IMR-90 (cell line): Measurements from ENCODE around the gene PSMD4. TPM values are rescaled to one million over a fixed set of nuclear protein-coding genes. Genes with fewer than 3 reads are reported as not detected.

ENCODE experiments used
- ATAC-seq: fragments of 200-7000 bp; cut with Tn5 transposase; 2 replicates; pipeline ENCODE4 v1.9.1; 2020; ENCODE audit warnings: low read depth, mild to moderate bottlenecking, moderate library complexity
- BruUV-seq: library from RNA; stranded (reverse); fragments of 400-500 nt; replicated peaks from 2 replicates; lab custom pipeline; 2021; lab: Mats Ljungman, UMichigan
- CTCF ChIA-PET: fragments of 300-600 bp; formaldehyde crosslinking; extraction: SDS; loops from one replicate; lab custom pipeline; 2021; ENCODE audit warnings: antibody characterized with exemption; lab: Yijun Ruan, JAX
- POLR2A ChIA-PET: fragments of 300-600 bp; sonication (Branson Sonifier 250); formaldehyde crosslinking; loops from one replicate; lab custom pipeline; 2022; ENCODE audit warnings: antibody characterized with exemption; ENCODE audit not compliant: unreplicated experiment; lab: Charles Lee
- DNase-seq: peaks from one replicate; pipeline ENCODE4 v3.0.0; 2013
- H2AFZ ChIP-seq: replicated peaks from 2 replicates; pipeline ENCODE3; 2013; ENCODE audit warnings: low read length, mild to moderate bottlenecking; ENCODE audit not compliant: poor library complexity
- H2AK5ac ChIP-seq: 2 replicates; pipeline ENCODE4 v1.6.1; 2013; ENCODE audit warnings: low read depth, low read length, inconsistent platforms
- H2AK9ac ChIP-seq: replicated peaks from 2 replicates; pipeline ENCODE3; 2013; ENCODE audit warnings: mild to moderate bottlenecking, low read depth, low read length, moderate library complexity; ENCODE audit not compliant: poor library complexity
- H2BK120ac ChIP-seq: 2 replicates; pipeline ENCODE4 v1.6.1; 2013; ENCODE audit warnings: low read depth, low read length, inconsistent platforms
- H2BK15ac ChIP-seq: 3 replicates; pipeline ENCODE4 v1.6.1; 2013; ENCODE audit warnings: low read depth, low read length, inconsistent platforms
- H2BK20ac ChIP-seq: 2 replicates; pipeline ENCODE4 v1.6.1; 2013; ENCODE audit warnings: low read depth, mild to moderate bottlenecking, inconsistent platforms, low read length, moderate library complexity
- H2BK5ac ChIP-seq: 2 replicates; pipeline ENCODE4 v1.6.1; 2013; ENCODE audit warnings: mild to moderate bottlenecking, low read depth, low read length, inconsistent platforms; ENCODE audit not compliant: poor library complexity, severe bottlenecking
- H3K14ac ChIP-seq: replicated peaks from 2 replicates; pipeline ENCODE4 v1.6.1; 2013; ENCODE audit warnings: low read depth, low read length, inconsistent platforms
- H3K18ac ChIP-seq: 2 replicates; pipeline ENCODE4 v1.6.1; 2013; ENCODE audit warnings: low read depth, low read length, control low read depth
- H3K23ac ChIP-seq: 2 replicates; pipeline ENCODE4 v1.6.1; 2013; ENCODE audit warnings: low read depth, low read length, inconsistent platforms
- H3K27ac ChIP-seq: 2 replicates; pipeline ENCODE4 v1.5.1; 2013; ENCODE audit warnings: mild to moderate bottlenecking, control low read depth, low read length; ENCODE audit not compliant: insufficient read depth
- H3K27me3 ChIP-seq: 2 replicates; pipeline ENCODE4 v1.6.1; 2013; ENCODE audit warnings: low read length; ENCODE audit not compliant: control insufficient read depth, insufficient read depth
- H3K36me3 ChIP-seq: 2 replicates; pipeline ENCODE4 v1.6.1; 2013; ENCODE audit warnings: low read length, mixed read lengths; ENCODE audit not compliant: control insufficient read depth, insufficient read depth
- H3K4ac ChIP-seq: 2 replicates; pipeline ENCODE4 v1.6.1; 2013; ENCODE audit warnings: low read depth, low read length, inconsistent platforms
- H3K4me1 ChIP-seq: 2 replicates; pipeline ENCODE4 v1.6.1; 2013; ENCODE audit warnings: low read length, mixed read lengths; ENCODE audit not compliant: control insufficient read depth, insufficient read depth
- H3K4me2 ChIP-seq: 2 replicates; pipeline ENCODE4 v1.6.1; 2013; ENCODE audit warnings: low read depth, mild to moderate bottlenecking, control low read depth, low read length, moderate library complexity
- H3K4me3 ChIP-seq: 2 replicates; pipeline ENCODE4 v1.5.1; 2013; ENCODE audit warnings: low read depth, mild to moderate bottlenecking, control low read depth, low read length, moderate library complexity; ENCODE audit not compliant: insufficient read depth
- H3K56ac ChIP-seq: 2 replicates; pipeline ENCODE4 v1.6.1; 2013; ENCODE audit warnings: low read length, inconsistent platforms; ENCODE audit not compliant: insufficient read depth; ENCODE audit errors: extremely low read depth
- H3K79me1 ChIP-seq, 2 experiments: 2 replicates each; pipeline ENCODE4 v1.6.1; 2013; ENCODE audit warnings: low read length in 2 of 2, inconsistent platforms in 1 of 2, low read depth in 1 of 2
- H3K9ac ChIP-seq: 2 replicates; pipeline ENCODE4 v1.6.1; 2013; ENCODE audit warnings: low read depth, low read length, control low read depth
- H3K9me1 ChIP-seq: 2 replicates; pipeline ENCODE4 v1.6.1; 2013; ENCODE audit warnings: low read length, inconsistent platforms; ENCODE audit not compliant: insufficient read depth
- H3K9me3 ChIP-seq: 2 replicates; pipeline ENCODE4 v1.6.1; 2013; ENCODE audit warnings: low read length; ENCODE audit not compliant: control insufficient read depth, insufficient read depth
- H4K20me1 ChIP-seq: 2 replicates; pipeline ENCODE4 v1.6.1; 2013; ENCODE audit warnings: low read length, inconsistent platforms; ENCODE audit not compliant: insufficient read depth
- H4K5ac ChIP-seq: 2 replicates; pipeline ENCODE4 v1.6.1; 2013; ENCODE audit warnings: mild to moderate bottlenecking, low read depth, low read length, control low read depth
- H4K8ac ChIP-seq, 2 experiments: 2 replicates each; pipeline ENCODE4 v1.6.1; 2013; ENCODE audit warnings: low read depth in 2 of 2, low read length in 2 of 2, control low read depth in 1 of 2, inconsistent platforms in 1 of 2
- H4K91ac ChIP-seq: 2 replicates; pipeline ENCODE4 v1.6.1; 2013; ENCODE audit warnings: low read depth, low read length, inconsistent platforms; ENCODE audit not compliant: insufficient read depth
- BHLHE40 ChIP-seq: fragments of 150-350 bp; IDR thresholded peaks from 2 replicates; pipeline ENCODE4 v1.6.1; 2016; ENCODE audit warnings: mild to moderate bottlenecking, low read depth, low read length
- CEBPB ChIP-seq: IDR thresholded peaks from 2 replicates; pipeline ENCODE4 v1.6.1; 2012; ENCODE audit warnings: low read depth, low read length, improper control_type of control experiment
- CHD1 ChIP-seq: IDR thresholded peaks from 2 replicates; pipeline ENCODE4 v1.6.1; 2012; ENCODE audit warnings: low read depth, low read length, improper control_type of control experiment
- MAZ ChIP-seq: IDR thresholded peaks from 2 replicates; pipeline ENCODE4 v1.6.1; 2012; ENCODE audit warnings: low read depth, mild to moderate bottlenecking, low read length, improper control_type of control experiment, moderate library complexity, borderline replicate concordance
- MXI1 ChIP-seq: IDR thresholded peaks from 2 replicates; pipeline ENCODE4 v1.6.1; 2012; ENCODE audit warnings: low read depth, mild to moderate bottlenecking, low read length, moderate library complexity, borderline replicate concordance
- RCOR1 ChIP-seq: IDR thresholded peaks from 2 replicates; pipeline ENCODE4 v1.6.1; 2012; ENCODE audit warnings: mild to moderate bottlenecking, low read length, improper control_type of control experiment; ENCODE audit not compliant: insufficient replicate concordance
- SMC3 ChIP-seq: fragments of 150-350 bp; IDR thresholded peaks from 2 replicates; pipeline ENCODE4 v1.6.1; 2016; ENCODE audit warnings: low read depth, mild to moderate bottlenecking, antibody characterized with exemption, low read length, moderate library complexity
- WGBS, 2 experiments: methylation state at CpG; one replicate each; pipeline versions ENCODE4 v1.1.5 to v1.1.7; 2013; ENCODE audit warnings: missing lambda C conversion rate in 2 of 2; ENCODE audit not compliant: insufficient read length in 1 of 2; ENCODE audit errors: extremely low coverage in 2 of 2; 5-methylcytosine and 5-hydroxymethylcytosine counted together
- dilution Hi-C: fragments of 300-500 bp; cut with HindIII; formaldehyde crosslinking; loops from one replicate; pipeline ENCODE4 v1.14.3; 2018; ENCODE audit warnings: low sequenced_read_pairs; ENCODE audit not compliant: unreplicated experiment
- in situ Hi-C: fragments of 300-500 bp; cut with MboI; formaldehyde crosslinking; loops from 3 replicates; pipeline ENCODE4 v1.14.3; 2019; ENCODE audit warnings: low sequenced_read_pairs, inconsistent platforms, mixed read lengths
- intact Hi-C: fragments of 100-400 bp; cut with micrococcal nuclease; formaldehyde crosslinking; loops from 2 replicates; pipeline ENCODE4 v1.10.0; 2022
- polyA plus RNA-seq, 3 experiments: library from polyadenylated mRNA; depleted of rRNA; stranded (reverse); fragments of >200 nt; gene quantifications; 2 replicates each; pipeline ENCODE4 v1.2.3, GENCODE V29; 2012; ENCODE audit warnings: low replicate concordance in 1 of 3
- total RNA-seq: library from RNA; depleted of rRNA; stranded (reverse); fragments of >200 nt; gene quantifications from 2 replicates; pipeline ENCODE4 v1.2.3, GENCODE V29; 2012
- TF ChIP-seq, protein P1 (sequence below): conservative IDR thresholded peaks from 2 replicates; pipeline ENCODE4 v1.5.1; 2012; ENCODE audit warnings: mild to moderate bottlenecking, low read depth, low read length, improper control_type of control experiment

The PSMD4 gene
- total and polyA plus RNA-seq, 2 of the 4 experiments (the other 2 are of a cell fraction) = 289 to 314 TPM

DNA sequence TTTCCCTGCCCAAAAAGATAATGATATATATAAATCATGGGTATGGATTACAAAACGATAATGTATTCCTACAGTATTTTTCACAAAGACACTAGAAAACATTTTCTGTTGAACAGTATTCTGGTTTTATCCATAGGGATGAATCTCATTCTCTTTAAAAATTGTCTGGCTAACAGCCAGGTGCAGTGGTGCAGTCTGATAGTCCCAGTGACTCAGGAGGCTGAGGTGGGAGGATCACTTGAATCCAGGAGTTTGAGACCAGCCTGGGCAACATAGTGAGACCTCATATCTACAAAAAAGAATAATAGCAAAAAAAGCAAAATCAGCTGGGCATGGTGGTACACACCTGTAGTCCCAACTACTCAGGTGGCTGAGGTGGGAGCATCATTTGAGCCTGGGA lies 32.9 kb upstream of the PSMD4 start:
- H3K9me1 ChIP-seq = peaks cover 15% of the 10 kb centered on the region
- H3K27me3 ChIP-seq = no peaks in the 10 kb centered on the region
- H2BK20ac ChIP-seq = no peak overlapping the region
- WGBS, 2 experiments = no CpG with 5 or more reads among the region's 1 CpG
- dilution Hi-C loops (no loop called here), intact Hi-C loops (no loop called here), in situ Hi-C loops (no loop called here)
- ChIA-PET POLR2A (no interaction called here), CTCF (interaction anchor here (0.8 kb wide), 1 partner anchor 120 kb away, joined by 3 read pairs; no protein-coding TSS in a partner anchor)
- no peak overlapping the region for H2AFZ ChIP-seq
- H4K91ac ChIP-seq = no peak overlapping the region
- H3K4me1 ChIP-seq = no peaks in the 10 kb centered on the region; the same call in 1 of the 2 replicates
- no peak overlapping the region for H3K4me2 ChIP-seq
- ATAC-seq = no peak
- no peak overlapping the region for H2AK5ac ChIP-seq
- no TSS peak for BruUV-seq
- H3K14ac ChIP-seq = no peak overlapping the region
- H3K56ac ChIP-seq = no peak overlapping the region
- H3K4ac ChIP-seq = no peak overlapping the region
- H2BK15ac ChIP-seq = no peak overlapping the region
- H3K27ac ChIP-seq = no peak overlapping the region
- H3K36me3 ChIP-seq = peaks cover 16% of the 10 kb centered on the region
- no peak overlapping the region for H3K18ac ChIP-seq
- no peak overlapping the region for H3K23ac ChIP-seq
- H2BK120ac ChIP-seq = no peak overlapping the region
- DNase-seq = no peak
- no peak overlapping the region for H3K9ac ChIP-seq
- H4K20me1 ChIP-seq = peaks cover 81% of the 10 kb centered on the region
- no peak overlapping the region for H2BK5ac ChIP-seq
- H3K4me3 ChIP-seq = no peak overlapping the region
- peaks cover 16 to 70% of the 10 kb centered on the region in 2 experiments; a peak in 3 of 4 replicates for H3K79me1 ChIP-seq
- TF ChIP-seq, protein P1, sequence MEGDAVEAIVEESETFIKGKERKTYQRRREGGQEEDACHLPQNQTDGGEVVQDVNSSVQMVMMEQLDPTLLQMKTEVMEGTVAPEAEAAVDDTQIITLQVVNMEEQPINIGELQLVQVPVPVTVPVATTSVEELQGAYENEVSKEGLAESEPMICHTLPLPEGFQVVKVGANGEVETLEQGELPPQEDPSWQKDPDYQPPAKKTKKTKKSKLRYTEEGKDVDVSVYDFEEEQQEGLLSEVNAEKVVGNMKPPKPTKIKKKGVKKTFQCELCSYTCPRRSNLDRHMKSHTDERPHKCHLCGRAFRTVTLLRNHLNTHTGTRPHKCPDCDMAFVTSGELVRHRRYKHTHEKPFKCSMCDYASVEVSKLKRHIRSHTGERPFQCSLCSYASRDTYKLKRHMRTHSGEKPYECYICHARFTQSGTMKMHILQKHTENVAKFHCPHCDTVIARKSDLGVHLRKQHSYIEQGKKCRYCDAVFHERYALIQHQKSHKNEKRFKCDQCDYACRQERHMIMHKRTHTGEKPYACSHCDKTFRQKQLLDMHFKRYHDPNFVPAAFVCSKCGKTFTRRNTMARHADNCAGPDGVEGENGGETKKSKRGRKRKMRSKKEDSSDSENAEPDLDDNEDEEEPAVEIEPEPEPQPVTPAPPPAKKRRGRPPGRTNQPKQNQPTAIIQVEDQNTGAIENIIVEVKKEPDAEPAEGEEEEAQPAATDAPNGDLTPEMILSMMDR = no peak
- TF ChIP-seq CEBPB = no peak
- TF ChIP-seq MAZ = no peak
- no peak for TF ChIP-seq MXI1
- TF ChIP-seq BHLHE40 = no peak
- TF ChIP-seq CHD1 = no peak
- TF ChIP-seq SMC3 = no peak
- TF ChIP-seq RCOR1 = no peak
- no peaks in the 10 kb centered on the region for H3K9me3 ChIP-seq
- no peak overlapping the region for H4K5ac ChIP-seq
- no peak overlapping the region for H2AK9ac ChIP-seq
- H4K8ac ChIP-seq = no peak overlapping the region
